ENCODE data around the gene TPI1.
A peak's percentile ranks its signal among the peaks of the same experiment; 100 is the strongest.

TPI1 gene

GRCh38 chr12:6824085-6824775, 43.1 kb upstream of the TPI1 start:
- Histone ChIP-seq H3K36me3 (ENCODE audit: control insufficient read depth, insufficient read depth, low read length) (no peaks in the 10 kb centered on the region), H3K27me3 (ENCODE audit: control insufficient read depth, insufficient read depth, low read length) (no peaks in the 10 kb centered on the region), H3K4me1 (ENCODE audit: control insufficient read depth, insufficient read depth, low read length) (peaks cover 17% of the 10 kb centered on the region), H3K9me3 (ENCODE audit: control insufficient read depth, insufficient read depth, low read length) (no peaks in the 10 kb centered on the region), H3K27ac (ENCODE audit: low read length) (no peak overlapping the region), H3K4me3 (ENCODE audit: low read length) (no peak overlapping the region)
- no CpG with 5 or more reads among the region's 37 CpGs for WGBS (ENCODE audit: insufficient coverage, insufficient read length)
- DNase-seq (ENCODE audit: low read depth, low spot score): no peak

GRCh38 chr12:6824901-6825381, 42.4 kb upstream of the TPI1 start:
- no peak for DNase-seq (ENCODE audit: low read depth, low spot score)
- H3K9me3 ChIP-seq (ENCODE audit: control insufficient read depth, insufficient read depth, low read length): no peaks in the 10 kb centered on the region
- H3K27ac ChIP-seq (ENCODE audit: low read length): no peak overlapping the region
- no peaks in the 10 kb centered on the region for H3K27me3 ChIP-seq (ENCODE audit: control insufficient read depth, insufficient read depth, low read length)
- peak overlapping the region; percentile 8; the same call in 1 of the 2 replicates for H3K4me3 ChIP-seq (ENCODE audit: low read length)
- no CpG with 5 or more reads among the region's 12 CpGs for WGBS (ENCODE audit: insufficient coverage, insufficient read length)
- H3K36me3 ChIP-seq (ENCODE audit: control insufficient read depth, insufficient read depth, low read length): no peaks in the 10 kb centered on the region
- peaks cover 14% of the 10 kb centered on the region for H3K4me1 ChIP-seq (ENCODE audit: control insufficient read depth, insufficient read depth, low read length)

- Histone ChIP-seq H3K36me3 (ENCODE audit: control insufficient read depth, insufficient read depth, low read length) (0 out of 2 replicates have a peak, but pooled peaks cover 1% of the 10 kb centered on the region), H3K4me1 (ENCODE audit: control insufficient read depth, insufficient read depth, low read length) (peaks cover 11% of the 10 kb centered on the region), H3K27me3 (ENCODE audit: control insufficient read depth, insufficient read depth, low read length) (no peaks in the 10 kb centered on the region), H3K27ac (ENCODE audit: low read length) (no peak overlapping the region), H3K4me3 (ENCODE audit: low read length) (peak overlapping the region; percentile 8; the same call in 1 of the 2 replicates), H3K9me3 (ENCODE audit: control insufficient read depth, insufficient read depth, low read length) (no peaks in the 10 kb centered on the region)
- DNase-seq (ENCODE audit: low read depth, low spot score): no peak
- no CpG with 5 or more reads among the region's 19 CpGs for WGBS (ENCODE audit: insufficient coverage, insufficient read length)
Measured at GRCh38 chr12:6825398-6826124, 41.8 kb upstream of the TPI1 start.

GRCh38 chr12:6826125-6826733, 41.1 kb upstream of the TPI1 start:
- Histone ChIP-seq H3K4me1 (ENCODE audit: control insufficient read depth, insufficient read depth, low read length) (peaks cover 9% of the 10 kb centered on the region; the same call in 1 of the 2 replicates), H3K36me3 (ENCODE audit: control insufficient read depth, insufficient read depth, low read length) (peaks cover 6% of the 10 kb centered on the region; the same call in 1 of the 2 replicates), H3K27ac (ENCODE audit: low read length) (no peak overlapping the region), H3K9me3 (ENCODE audit: control insufficient read depth, insufficient read depth, low read length) (no peaks in the 10 kb centered on the region), H3K27me3 (ENCODE audit: control insufficient read depth, insufficient read depth, low read length) (no peaks in the 10 kb centered on the region), H3K4me3 (ENCODE audit: low read length) (no peak overlapping the region)
- no CpG with 5 or more reads among the region's 17 CpGs for WGBS (ENCODE audit: insufficient coverage, insufficient read length)
- no peak for DNase-seq (ENCODE audit: low read depth, low spot score)

GRCh38 chr12:6826734-6827436, 40.4 kb upstream of the TPI1 start:
- no peak overlapping the region for H3K4me3 ChIP-seq (ENCODE audit: low read length)
- H3K36me3 ChIP-seq (ENCODE audit: control insufficient read depth, insufficient read depth, low read length): peaks cover 12% of the 10 kb centered on the region; the same call in 1 of the 2 replicates
- no CpG with 5 or more reads among the region's 22 CpGs for WGBS (ENCODE audit: insufficient coverage, insufficient read length)
- DNase-seq (ENCODE audit: low read depth, low spot score): no peak
- no peak overlapping the region for H3K27ac ChIP-seq (ENCODE audit: low read length)
- no peaks in the 10 kb centered on the region for H3K27me3 ChIP-seq (ENCODE audit: control insufficient read depth, insufficient read depth, low read length)
- no peaks in the 10 kb centered on the region for H3K9me3 ChIP-seq (ENCODE audit: control insufficient read depth, insufficient read depth, low read length)
- peaks cover 9% of the 10 kb centered on the region; the same call in 1 of the 2 replicates for H3K4me1 ChIP-seq (ENCODE audit: control insufficient read depth, insufficient read depth, low read length)

GRCh38 chr12:6827437-6827911, 39.9 kb upstream of the TPI1 start:
- Histone ChIP-seq H3K36me3 (ENCODE audit: control insufficient read depth, insufficient read depth, low read length) (peaks cover 13% of the 10 kb centered on the region; the same call in 1 of the 2 replicates), H3K4me3 (ENCODE audit: low read length) (no peak overlapping the region; the same call in 1 of the 2 replicates), H3K27me3 (ENCODE audit: control insufficient read depth, insufficient read depth, low read length) (no peaks in the 10 kb centered on the region), H3K9me3 (ENCODE audit: control insufficient read depth, insufficient read depth, low read length) (no peaks in the 10 kb centered on the region), H3K4me1 (ENCODE audit: control insufficient read depth, insufficient read depth, low read length) (peaks cover 8% of the 10 kb centered on the region; the same call in 1 of the 2 replicates), H3K27ac (ENCODE audit: low read length) (no peak overlapping the region)
- no peak for DNase-seq (ENCODE audit: low read depth, low spot score)
- no CpG with 5 or more reads among the region's 8 CpGs for WGBS (ENCODE audit: insufficient coverage, insufficient read length)

GRCh38 chr12:6827982-6828780, 39.1 kb upstream of the TPI1 start, which contains the start of gene P3H3:
TSS of gene P3H3 (plus strand) at chr12:6828407. CDS start at chr12:6828441, 34 bp downstream.
- no CpG with 5 or more reads among the region's 60 CpGs for WGBS (ENCODE audit: insufficient coverage, insufficient read length)
- H3K9me3 ChIP-seq (ENCODE audit: control insufficient read depth, insufficient read depth, low read length): no peaks in the 10 kb centered on the region
- no peak within 1 kb of the TSS for H3K27ac ChIP-seq (ENCODE audit: low read length)
- H3K27me3 ChIP-seq (ENCODE audit: control insufficient read depth, insufficient read depth, low read length): no peaks in the 10 kb centered on the region
- peaks cover 8% of the 10 kb centered on the region; the same call in 1 of the 2 replicates for H3K4me1 ChIP-seq (ENCODE audit: control insufficient read depth, insufficient read depth, low read length)
- no peak for DNase-seq (ENCODE audit: low read depth, low spot score)
- peak within 1 kb of the TSS; percentile 98 for H3K4me3 ChIP-seq (ENCODE audit: low read length)
- H3K36me3 ChIP-seq (ENCODE audit: control insufficient read depth, insufficient read depth, low read length): peaks cover 13% of the 10 kb centered on the region; the same call in 1 of the 2 replicates

- Histone ChIP-seq H3K27me3 (ENCODE audit: control insufficient read depth, insufficient read depth, low read length) (no peaks in the 10 kb centered on the region), H3K4me1 (ENCODE audit: control insufficient read depth, insufficient read depth, low read length) (peaks cover 6% of the 10 kb centered on the region; the same call in 1 of the 2 replicates), H3K9me3 (ENCODE audit: control insufficient read depth, insufficient read depth, low read length) (no peaks in the 10 kb centered on the region), H3K36me3 (ENCODE audit: control insufficient read depth, insufficient read depth, low read length) (peaks cover 19% of the 10 kb centered on the region), H3K27ac (ENCODE audit: low read length) (no peak overlapping the region), H3K4me3 (ENCODE audit: low read length) (peak overlapping the region; percentile 98)
- WGBS (ENCODE audit: insufficient coverage, insufficient read length): no CpG with 5 or more reads among the region's 71 CpGs
- DNase-seq (ENCODE audit: low read depth, low spot score): no peak
Measured at GRCh38 chr12:6828781-6829535, 38.4 kb upstream of the TPI1 start.
